Measurements from ENCODE around the gene MPO. TPM values are rescaled to one million over a fixed set of nuclear protein-coding genes. Genes with fewer than 3 reads are reported as not detected.

Gene MPO
- total and polyA plus RNA-seq, 9 of the 15 experiments (the other 6 are each of a cell fraction or from before 2014, with no cell fraction given): 0.04 to 0.47 (median 0.39) TPM; not detected in 6

- TF ChIP-seq RBM15 (IDR thresholded peaks at IDR 0.05; ENCODE audit: insufficient read depth, low read length): no peak
- TF ChIP-seq HBP1 (CRISPR knock-in tag; IDR thresholded peaks at IDR 0.05): no peak
- no peak for TF ChIP-seq NCOR1 (IDR thresholded peaks at IDR 0.05)
Measured at GRCh38 chr17:58315750-58316149, 35.0 kb upstream of the MPO start (continued).

GRCh38 chr17:58315281-58315711, 34.6 kb upstream of the MPO start:
- no peak for DNase-seq (ENCODE audit: extremely low read depth in 1 of 4, low spot score in 3 of 4)
- Histone ChIP-seq H3K4me3 (no peak overlapping the region), H4K20me1 (replicated peaks; ENCODE audit: control insufficient read depth, insufficient read depth, low read length) (no peaks in the 10 kb centered on the region), H3K27me3 (ENCODE audit: control insufficient read depth in 2 of 2, insufficient read depth in 2 of 2, low read length in 2 of 2) (no peaks in the 10 kb centered on the region), H3K4me1 (replicated peaks in 1 of 2; ENCODE audit: control insufficient read depth in 2 of 2, insufficient read depth in 2 of 2, low read length in 2 of 2) (peaks cover 0 to 21% of the 10 kb centered on the region in 2 experiments; a peak in 1 of 5 replicates), H3K36me3 (ENCODE audit: control insufficient read depth, insufficient read depth, low read length) (no peaks in the 10 kb centered on the region), H3K79me2 (ENCODE audit: control insufficient read depth, insufficient read depth, low read length) (no peaks in the 10 kb centered on the region), H2AFZ (ENCODE audit: low read depth, low read length) (no peak overlapping the region), H3K9ac (ENCODE audit: insufficient read depth in 1 of 2, low read depth in 2 of 2, low read length in 2 of 2) (peak overlapping the region in 1 of 2 experiments; percentile 36; a peak in 1 of 4 replicates), H3K9me1 (ENCODE audit: control insufficient read depth, insufficient read depth, low read length) (no peaks in the 10 kb centered on the region), H3K9me3 (replicated peaks; ENCODE audit: control insufficient read depth, insufficient read depth, low read depth, low read length) (no peaks in the 10 kb centered on the region), H3K27ac (ENCODE audit: extremely low read depth, low read depth, low read length) (no peak overlapping the region), H3K4me2 (ENCODE audit: insufficient read depth, low read length) (no peak overlapping the region)
- BruUV-seq (replicated peaks): no TSS peak
- POLR2A ChIA-PET: interaction anchor here (0.9 to 4.3 kb wide), 3 partner anchors 11 to 40 kb away, joined by 3 to 42 read pairs (median 14); partner anchors contain the start of gene TSPOAP1
- no peak for FAIRE-seq
- no peak for ATAC-seq
- intact Hi-C loops (cut with micrococcal nuclease): no loop called here
- CTCF ChIA-PET (ENCODE audit: low intra/inter-chr PET ratio): no interaction called here
- no peak for TF ChIP-seq GATAD2A (IDR thresholded peaks at IDR 0.05)
- TF ChIP-seq SAFB2 (IDR thresholded peaks at IDR 0.05; ENCODE audit: borderline replicate concordance, low read depth, low read length, severe bottlenecking): no peak
- no peak for TF ChIP-seq NCOR1 (IDR thresholded peaks at IDR 0.05)
- TF ChIP-seq ARID3A (IDR thresholded peaks at IDR 0.05; ENCODE audit: borderline replicate concordance, low read depth, low read length): no peak
- 48% methylated on average over 4 of the region's 6 CpGs for WGBS (ENCODE audit: insufficient coverage, low coverage, missing lambda C conversion rate)
- in situ Hi-C loops (cut with MboI): no loop called here
